HG03175 (cell line): ENCODE results near the gene STX4.

Experiments
- ATAC-seq: cut with Tn5 transposase; IDR thresholded peaks from one replicate; pipeline ENCODE4 v1.9.1; 2021; ENCODE audit warnings: mild to moderate bottlenecking, moderate library complexity; ENCODE audit not compliant: unreplicated experiment

Gene STX4

GRCh38 chr16:31081428-31082351, 48.3 kb downstream of the STX4 start:
- no peak for ATAC-seq

GRCh38 chr16:31082368-31083045, 49.1 kb downstream of the STX4 start:
- no peak for ATAC-seq

GRCh38 chr16:31083081-31083480, 49.7 kb downstream of the STX4 start:
- no peak for ATAC-seq

- ATAC-seq = no peak
These were observed 50.2 kb downstream of the STX4 start for GRCh38 chr16:31083556-31083955.

GRCh38 chr16:31083981-31084380, 50.6 kb downstream of the STX4 start:
- no peak for ATAC-seq

- ATAC-seq = no peak
These were observed 51.4 kb downstream of the STX4 start for GRCh38 chr16:31084584-31085302.

GRCh38 chr16:31085411-31085810, 52.1 kb downstream of the STX4 start:
- ATAC-seq = no peak

- no peak for ATAC-seq
These were observed 52.7 kb downstream of the STX4 start for GRCh38 chr16:31085873-31086628.

GRCh38 chr16:31086629-31086906, 53.2 kb downstream of the STX4 start:
- no peak for ATAC-seq

GRCh38 chr16:31087481-31087880, 54.1 kb downstream of the STX4 start:
- ATAC-seq = no peak

- ATAC-seq = no peak
These were observed 54.6 kb downstream of the STX4 start for GRCh38 chr16:31087971-31088370.

GRCh38 chr16:31088459-31089183, 55.3 kb downstream of the STX4 start, which contains the start of gene PRSS53:
PRSS53 (minus strand) TSS chr16:31088943; CDS start chr16:31088809, 134 bp downstream.
- no peak for ATAC-seq

- ATAC-seq = no peak
These were observed 55.8 kb downstream of the STX4 start for GRCh38 chr16:31089199-31089598.
